GM23248 (cell line): ENCODE data around the gene TPRG1L. TPM values are rescaled to one million over a fixed set of nuclear protein-coding genes. Genes with fewer than 3 reads are reported as not detected.

ENCODE experiments used
- DNase-seq: peaks from one replicate; pipeline ENCODE4 v3.0.0-alpha.2; 2015
- H2AFZ ChIP-seq: fragments of 200-600 bp; sonication (generic); 2 replicates; pipeline ENCODE4 v1.6.1; 2016; ENCODE audit warnings: antibody characterized with exemption
- H3F3A ChIP-seq: fragments of 200-600 bp; sonication (generic); 2 replicates; pipeline ENCODE4 v1.6.1; 2016; ENCODE audit warnings: mild to moderate bottlenecking, antibody characterized with exemption, mixed run types; ENCODE audit not compliant: insufficient read depth
- H3K27ac ChIP-seq: fragments of 200-600 bp; sonication (generic); 2 replicates; pipeline ENCODE4 v1.5.1; 2016; ENCODE audit warnings: mild to moderate bottlenecking
- H3K27me3 ChIP-seq: fragments of 200-600 bp; sonication (generic); replicated peaks from 2 replicates; pipeline ENCODE4 v1.6.1; 2016; ENCODE audit warnings: mild to moderate bottlenecking; ENCODE audit not compliant: insufficient read depth
- H3K36me3 ChIP-seq: fragments of 200-600 bp; sonication (generic); 2 replicates; pipeline ENCODE4 v1.6.1; 2016; ENCODE audit warnings: low read depth, mild to moderate bottlenecking
- H3K4me1 ChIP-seq: fragments of 200-600 bp; sonication (generic); 2 replicates; pipeline ENCODE4 v1.6.1; 2016; ENCODE audit warnings: mild to moderate bottlenecking; ENCODE audit not compliant: insufficient read depth
- H3K4me2 ChIP-seq: fragments of 200-600 bp; sonication (generic); one replicate; pipeline ENCODE4 v1.6.1; 2016; ENCODE audit warnings: mild to moderate bottlenecking; ENCODE audit not compliant: unreplicated experiment
- H3K4me3 ChIP-seq: fragments of 200-600 bp; sonication (generic); 2 replicates; pipeline ENCODE4 v1.5.1; 2016; ENCODE audit warnings: mild to moderate bottlenecking
- H3K79me2 ChIP-seq: fragments of 200-600 bp; sonication (generic); 2 replicates; pipeline ENCODE4 v1.6.1; 2016; ENCODE audit warnings: mild to moderate bottlenecking; ENCODE audit not compliant: insufficient read depth
- H3K9ac ChIP-seq: fragments of 200-600 bp; sonication (generic); 2 replicates; pipeline ENCODE4 v1.6.1; 2016; ENCODE audit warnings: mild to moderate bottlenecking
- H3K9me2 ChIP-seq: fragments of 200-600 bp; sonication (generic); 2 replicates; pipeline ENCODE4 v1.6.1; 2016; ENCODE audit warnings: mixed run types, mild to moderate bottlenecking, moderate library complexity; ENCODE audit not compliant: insufficient read depth
- H3K9me3 ChIP-seq: fragments of 200-600 bp; sonication (generic); one replicate; pipeline ENCODE4 v1.6.1; 2017; ENCODE audit warnings: low read depth
- H4K20me1 ChIP-seq: fragments of 200-600 bp; sonication (generic); 2 replicates; pipeline ENCODE4 v1.6.0; 2016; ENCODE audit not compliant: insufficient read depth
- EZH2 ChIP-seq: fragments of 200-600 bp; sonication (generic); IDR thresholded peaks from 2 replicates; pipeline ENCODE4 v1.6.1; 2018; ENCODE audit warnings: antibody characterized with exemption, mild to moderate bottlenecking; ENCODE audit not compliant: insufficient read depth, poor library complexity, severe bottlenecking
- EZH2phosphoT487 ChIP-seq: fragments of 200-600 bp; sonication (generic); IDR thresholded peaks from 2 replicates; pipeline ENCODE4 v1.6.1; 2018; ENCODE audit warnings: antibody characterized with exemption, moderate library complexity, mild to moderate bottlenecking, low read depth; ENCODE audit not compliant: insufficient read depth
- whole genome bisulfite sequencing, 2 experiments: methylation state at CpG; one replicate each; pipeline ENCODE4 v1.1.6; 2015 to 2017; ENCODE audit warnings: low lambda C conversion rate in 2 of 2, low coverage in 1 of 2; ENCODE audit errors: missing lambda C conversion rate in 2 of 2; 5-methylcytosine and 5-hydroxymethylcytosine counted together
- in situ Hi-C: fragments of 300-500 bp; cut with MboI; formaldehyde crosslinking; loops from 2 replicates; pipeline ENCODE4 v1.15.0; 2020
- polyA plus RNA-seq: library from polyadenylated mRNA; unstranded; fragments of >200 nt; fragmentation: Nextera tagmentation; extraction: Ambion mirVana; gene quantifications from 2 replicates; pipeline ENCODE4 v1.2.1, GENCODE V29; 2016
- total RNA-seq: library from RNA; depleted of rRNA; stranded (reverse); fragments of >200 nt; shearing (Covaris generic); gene quantifications from 2 replicates; pipeline ENCODE4 v1.2.3, GENCODE V29; 2014

Gene TPRG1L
- total and polyA plus RNA-seq, 2 experiments from 2014 or later = 30.7 to 30.9 TPM

DNA sequence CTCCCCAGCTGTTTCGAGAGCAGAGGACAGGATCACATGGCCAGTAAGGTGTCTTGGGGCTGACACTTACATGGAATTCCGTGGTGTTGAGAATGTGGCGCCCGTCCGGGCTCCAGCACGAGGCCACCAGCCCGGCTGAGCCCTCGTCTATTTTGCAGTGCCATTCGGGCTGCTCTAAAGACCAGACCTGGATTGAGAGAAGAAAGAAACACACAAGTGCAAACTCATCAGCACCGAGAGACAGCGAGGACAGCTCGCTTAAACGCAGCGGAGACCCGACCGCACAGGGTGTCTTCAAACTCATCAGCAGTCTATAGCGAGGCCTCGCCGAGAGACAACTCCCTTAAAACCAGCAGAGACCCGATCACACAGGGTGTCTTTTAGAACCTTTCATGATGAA, 21.8 kb downstream of the TPRG1L start:
- Histone ChIP-seq H2AFZ (no peak overlapping the region), H3K4me1 (0 out of 2 replicates have a peak, but pooled peaks cover 4% of the 10 kb centered on the region), H3K27ac (no peak overlapping the region), H3K9me3 (no peaks in the 10 kb centered on the region), H3K36me3 (0 out of 2 replicates have a peak, but pooled peaks cover 4% of the 10 kb centered on the region), H3K79me2 (peaks cover 12% of the 10 kb centered on the region), H3K27me3 (peaks cover 14% of the 10 kb centered on the region), H4K20me1 (no peaks in the 10 kb centered on the region), H3F3A (no peaks in the 10 kb centered on the region), H3K9me2 (no peaks in the 10 kb centered on the region), H3K4me3 (no peak overlapping the region), H3K9ac (no peak overlapping the region), H3K4me2 (no peak overlapping the region)
- in situ Hi-C loops = no loop called here
- TF ChIP-seq EZH2phosphoT487 (no peak), EZH2 (no peak)
- no peak for DNase-seq
- WGBS, 2 experiments = 91 to 92% methylated on average over 19 to 20 of the region's 20 CpGs

DNA sequence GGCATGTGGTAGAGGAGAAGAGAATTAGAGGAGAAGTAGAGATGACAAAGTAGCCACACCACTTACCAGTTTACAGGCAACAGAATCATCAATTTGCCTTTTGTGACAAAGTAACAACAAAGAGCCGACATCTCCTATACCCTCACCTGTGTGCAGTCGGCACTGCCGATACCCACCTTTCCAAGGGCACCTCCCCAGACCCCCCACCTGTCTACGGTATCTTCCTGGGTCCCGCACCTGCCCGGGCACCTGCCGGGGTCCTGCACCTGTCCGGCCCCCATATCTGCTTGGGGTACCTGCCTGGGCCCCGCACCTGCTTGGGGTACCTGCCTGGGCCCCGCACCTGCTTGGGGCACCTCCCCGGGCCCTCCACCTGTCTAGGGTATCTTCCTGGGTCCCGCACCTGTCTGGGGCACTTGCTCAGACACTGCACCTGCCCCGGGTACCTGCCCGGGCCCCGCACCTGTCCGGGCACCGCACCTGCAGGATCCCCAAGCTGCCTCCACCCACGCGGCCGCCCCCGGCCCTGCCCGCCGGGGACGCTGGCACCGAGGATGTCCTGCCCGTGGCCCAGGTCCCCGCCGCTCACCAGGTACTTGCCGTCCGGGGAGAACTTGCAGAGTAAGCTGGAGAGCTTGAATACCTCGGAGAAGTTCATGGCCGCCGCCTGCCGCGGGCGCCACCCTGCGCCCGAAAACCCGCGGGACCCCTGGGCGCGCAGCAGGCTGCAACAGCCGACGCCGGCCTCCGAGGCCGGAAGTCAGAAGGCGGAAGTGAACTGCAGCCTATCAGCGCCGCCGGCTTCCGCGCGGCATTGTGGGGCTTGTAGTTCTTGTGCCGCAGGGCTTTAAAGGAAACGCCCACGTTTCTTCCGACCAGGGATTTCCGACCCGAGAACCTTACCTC, 24.8 kb downstream of the TPRG1L start, which contains the start of gene WRAP73:
Gene WRAP73 (minus strand): TSS at position 762 of the 906 bp plus-strand sequence. CDS start 104 bp downstream, at position 658.
- Histone ChIP-seq H3K9me3 (no peaks in the 10 kb centered on the region), H3K4me1 (0 out of 2 replicates have a peak, but pooled peaks cover 4% of the 10 kb centered on the region), H3K9me2 (no peaks in the 10 kb centered on the region), H3K27me3 (peaks cover 39% of the 10 kb centered on the region), H2AFZ (peak within 1 kb of the TSS; percentile 95), H3K4me2 (peak within 1 kb of the TSS; percentile 81), H3K36me3 (0 out of 2 replicates have a peak, but pooled peaks cover 4% of the 10 kb centered on the region), H3F3A (no peaks in the 10 kb centered on the region), H3K4me3 (peak within 1 kb of the TSS; percentile 93), H4K20me1 (no peaks in the 10 kb centered on the region), H3K9ac (peak within 1 kb of the TSS; percentile 87), H3K27ac (no peak within 1 kb of the TSS), H3K79me2 (peaks cover 12% of the 10 kb centered on the region)
- in situ Hi-C loops = no loop called here
- TF ChIP-seq EZH2 (no peak), EZH2phosphoT487 (no peak)
- DNase-seq = peak; percentile 96
- 5% methylated on average over 47 to 60 of the region's 60 CpGs for WGBS, 2 experiments

DNA sequence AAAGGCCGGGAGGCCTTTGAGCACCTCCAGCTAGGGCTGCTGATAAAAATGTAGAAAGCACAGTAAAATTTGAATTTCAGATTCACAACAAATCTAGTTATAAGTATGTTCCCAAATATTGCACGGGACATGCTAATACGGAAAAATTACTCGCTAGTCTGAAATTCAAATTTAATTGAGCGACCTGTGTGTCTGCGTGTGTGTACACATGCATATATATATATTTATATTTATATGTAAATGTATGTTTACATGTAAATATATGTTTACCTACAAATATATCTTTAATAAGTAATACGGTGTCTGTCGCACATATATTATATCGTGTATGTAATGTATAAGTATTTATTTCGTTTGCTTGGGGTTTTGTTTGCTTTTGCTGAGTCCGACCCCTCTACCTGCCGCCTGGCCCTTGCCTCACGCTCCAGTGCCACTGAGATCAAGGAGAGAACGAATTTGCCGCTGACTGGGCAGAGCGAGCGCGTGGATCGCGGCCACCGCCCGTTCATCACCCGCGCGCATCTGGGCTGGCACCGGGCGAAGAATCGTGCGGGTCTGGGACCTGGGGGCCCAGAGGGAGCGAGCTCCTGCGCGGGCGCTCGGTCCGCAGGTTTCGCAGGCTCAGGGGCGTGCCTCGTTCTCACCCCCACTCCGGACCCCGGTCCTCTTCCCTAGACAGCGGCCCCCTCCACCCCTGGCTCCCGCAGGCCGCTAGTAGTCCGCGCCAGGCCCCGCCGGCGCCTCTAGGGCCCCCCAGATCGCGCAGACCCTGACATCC, 25.6 kb downstream of the TPRG1L start:
- peaks cover 47% of the 10 kb centered on the region for H3K27me3 ChIP-seq
- 5 to 8% methylated on average over 43 to 49 of the region's 50 CpGs for WGBS, 2 experiments
- DNase-seq = no peak
- 0 out of 2 replicates have a peak, but pooled peaks cover 4% of the 10 kb centered on the region for H3K4me1 ChIP-seq
- in situ Hi-C loops = no loop called here
- TF ChIP-seq EZH2phosphoT487 (peak; percentile 60), EZH2 (peak; percentile 92)
- H3K79me2 ChIP-seq = peaks cover 12% of the 10 kb centered on the region
- H3K27ac ChIP-seq = no peak overlapping the region
- H3K4me3 ChIP-seq = peak overlapping the region; percentile 93
- no peaks in the 10 kb centered on the region for H3F3A ChIP-seq
- no peaks in the 10 kb centered on the region for H4K20me1 ChIP-seq
- no peaks in the 10 kb centered on the region for H3K9me3 ChIP-seq
- peak overlapping the region; percentile 95 for H2AFZ ChIP-seq
- peak overlapping the region; percentile 81 for H3K4me2 ChIP-seq
- no peak overlapping the region for H3K9ac ChIP-seq
- 0 out of 2 replicates have a peak, but pooled peaks cover 4% of the 10 kb centered on the region for H3K36me3 ChIP-seq
- H3K9me2 ChIP-seq = no peaks in the 10 kb centered on the region
